ENCODE results near the gene SPTBN1.

The SPTBN1 gene

DNA sequence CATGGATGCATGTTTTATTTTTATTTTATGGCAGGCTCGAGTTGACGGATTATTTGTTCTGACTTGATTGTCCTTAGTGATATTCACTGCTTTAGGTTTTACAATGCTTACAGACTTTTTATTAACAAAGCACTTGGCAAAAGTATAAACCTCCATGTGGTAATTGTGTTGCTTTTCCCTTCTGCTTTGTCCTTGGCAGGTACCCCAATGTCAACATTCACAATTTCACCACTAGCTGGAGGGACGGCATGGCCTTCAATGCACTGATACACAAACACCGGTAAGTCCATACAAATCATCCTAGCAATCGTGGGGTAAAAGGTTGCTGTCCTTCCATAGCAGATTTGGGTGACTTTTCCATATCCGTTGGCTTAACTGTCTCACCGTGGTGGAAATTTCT, 161.3 kb downstream of the SPTBN1 start:
- DNase-seq = no peak

DNA sequence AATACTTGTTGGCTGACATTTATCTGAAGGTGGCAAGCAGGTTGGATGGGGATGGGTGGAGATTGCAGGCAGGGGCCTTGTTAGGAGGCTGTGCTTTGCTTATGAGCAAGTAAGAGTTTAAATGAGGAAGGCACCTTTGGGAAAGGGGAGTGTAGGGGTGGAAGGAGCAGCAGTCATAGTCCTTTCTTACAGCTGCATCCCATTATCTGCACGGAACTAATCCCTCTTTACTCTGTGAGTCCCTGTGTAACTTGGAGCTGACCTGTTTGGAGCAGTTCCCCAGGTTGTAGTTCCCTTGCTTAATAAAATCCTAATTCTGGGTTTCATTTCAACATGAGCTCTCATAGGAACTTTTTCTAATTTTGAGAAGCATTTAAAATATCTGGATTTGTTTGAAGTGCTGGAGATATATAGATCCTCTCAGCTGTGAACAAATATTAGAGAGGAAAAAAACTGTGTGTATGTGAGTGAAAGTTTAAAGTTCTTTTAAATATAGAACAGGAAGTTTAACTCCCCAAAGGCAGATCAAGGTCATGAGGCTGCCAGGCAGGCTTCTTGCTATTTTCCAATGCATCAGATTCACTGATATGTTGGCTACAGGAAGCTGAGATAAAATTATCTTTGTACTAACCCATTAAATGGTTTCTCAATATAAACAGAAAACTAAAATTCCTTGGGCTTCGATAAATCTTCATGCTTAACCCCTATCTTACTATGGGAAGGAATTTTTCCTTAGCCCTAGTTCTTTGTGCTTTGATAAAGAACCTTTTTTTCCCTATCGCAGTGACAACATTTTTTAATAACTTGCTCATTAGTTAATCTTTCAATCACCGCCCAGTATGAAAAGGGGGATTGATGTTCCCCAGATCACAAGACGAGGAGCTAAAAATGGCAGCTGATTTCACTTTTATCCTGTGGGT, 162.8 kb downstream of the SPTBN1 start:
- no peak for DNase-seq

DNA sequence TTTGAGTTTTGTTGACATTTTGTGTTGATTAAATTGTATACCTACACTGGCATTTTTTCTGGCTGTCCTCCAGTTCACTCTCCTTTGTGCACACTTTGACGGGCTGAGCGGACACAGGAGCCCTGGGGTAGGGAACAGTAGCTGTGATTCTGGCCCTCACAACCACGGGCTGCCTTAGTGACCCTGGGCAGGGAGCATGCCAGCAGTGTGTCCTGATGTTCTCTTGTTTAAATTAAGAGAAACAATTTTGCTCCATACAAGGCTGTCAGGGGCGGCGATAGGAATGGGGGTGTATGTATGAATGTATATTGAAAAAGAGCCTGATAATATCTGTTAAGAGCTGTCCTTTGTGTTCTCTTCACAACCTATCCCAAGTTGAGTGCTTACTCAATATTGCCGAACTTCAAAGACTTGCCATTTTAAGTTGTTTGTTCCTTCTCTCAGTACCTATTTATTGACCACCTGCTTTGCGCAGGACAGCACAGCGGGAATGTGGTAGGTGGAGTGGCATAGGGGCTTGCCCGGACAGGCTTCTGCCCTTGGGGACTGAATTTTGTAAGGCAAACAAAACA, 163.6 kb downstream of the SPTBN1 start:
- no peak for DNase-seq

DNA sequence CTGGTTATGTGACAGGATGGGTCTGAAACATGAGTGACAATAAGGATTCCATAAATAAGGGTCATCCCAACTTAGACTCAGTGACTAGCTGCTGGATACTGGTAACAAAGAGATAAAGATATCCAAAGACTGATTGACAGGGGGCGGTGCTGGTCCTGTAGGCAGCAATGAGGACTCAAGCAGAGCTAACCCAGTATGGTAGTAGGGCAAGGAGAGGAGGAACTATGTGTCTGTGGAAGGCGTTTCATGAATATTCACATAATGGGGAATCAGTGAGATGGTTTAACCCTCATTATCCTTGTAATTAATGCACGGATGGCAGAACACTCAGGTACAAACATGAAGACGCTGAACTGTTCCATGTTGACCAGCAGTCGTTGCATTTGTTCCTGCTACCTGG, 164.8 kb downstream of the SPTBN1 start:
- no peak for DNase-seq

DNA sequence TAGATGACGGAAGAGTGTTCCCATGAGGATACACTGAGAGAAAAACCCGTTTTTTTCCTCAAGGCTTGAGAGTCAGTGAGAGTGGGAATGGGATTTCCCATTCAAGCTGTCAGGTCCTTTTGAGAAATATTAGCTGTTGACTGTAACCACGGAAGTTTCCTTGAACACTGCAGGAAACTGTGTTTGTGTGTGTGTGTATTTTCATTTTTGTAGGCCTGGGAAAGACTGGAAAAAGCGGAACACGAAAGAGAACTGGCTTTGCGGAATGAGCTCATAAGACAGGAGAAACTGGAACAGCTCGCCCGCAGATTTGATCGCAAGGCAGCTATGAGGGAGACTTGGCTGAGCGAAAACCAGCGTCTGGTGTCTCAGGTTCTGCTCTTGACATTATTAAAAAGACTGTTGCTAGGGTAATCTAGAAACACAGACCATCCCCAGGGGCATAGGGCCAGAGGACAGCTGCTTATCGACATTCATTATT, 168.5 kb downstream of the SPTBN1 start:
- no peak for DNase-seq

DNA sequence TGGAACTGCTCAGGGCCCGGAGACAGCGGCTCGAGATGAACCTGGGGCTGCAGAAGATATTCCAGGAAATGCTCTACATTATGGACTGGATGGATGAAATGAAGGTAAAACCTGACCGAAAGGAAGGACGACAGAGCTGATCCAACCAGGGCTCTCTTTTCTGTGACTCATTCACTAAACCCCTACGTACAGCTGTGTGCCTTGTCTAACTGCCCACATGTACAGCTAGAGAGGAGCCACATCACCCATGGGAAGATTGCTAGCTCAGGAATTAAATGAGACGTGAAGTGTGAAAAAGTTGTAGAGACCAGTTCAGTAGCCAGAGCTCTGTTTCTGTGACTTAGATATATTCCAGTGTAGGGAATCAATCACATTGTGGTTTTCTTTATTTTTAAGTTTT, 170.0 kb downstream of the SPTBN1 start:
- DNase-seq = no peak

DNA sequence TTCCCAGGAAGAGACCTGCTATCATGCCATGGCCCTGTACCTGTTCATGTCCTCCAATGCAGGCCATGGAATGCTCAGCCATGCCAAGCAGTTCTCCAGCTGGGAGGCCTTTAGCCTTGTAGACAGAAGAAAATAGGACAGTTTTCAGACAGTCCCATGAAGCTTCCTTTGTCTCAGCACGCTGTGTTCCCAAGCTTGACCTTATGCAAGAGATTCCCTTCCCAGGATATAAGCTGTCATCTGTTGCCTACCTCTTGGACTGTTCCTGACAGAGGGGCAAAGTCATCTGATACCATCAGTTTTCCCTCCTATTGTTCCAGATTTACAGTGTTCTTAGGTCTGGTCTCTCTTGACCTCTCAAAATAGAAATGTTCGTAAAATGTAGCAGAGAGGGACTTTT, 170.8 kb downstream of the SPTBN1 start:
- DNase-seq = no peak

DNA sequence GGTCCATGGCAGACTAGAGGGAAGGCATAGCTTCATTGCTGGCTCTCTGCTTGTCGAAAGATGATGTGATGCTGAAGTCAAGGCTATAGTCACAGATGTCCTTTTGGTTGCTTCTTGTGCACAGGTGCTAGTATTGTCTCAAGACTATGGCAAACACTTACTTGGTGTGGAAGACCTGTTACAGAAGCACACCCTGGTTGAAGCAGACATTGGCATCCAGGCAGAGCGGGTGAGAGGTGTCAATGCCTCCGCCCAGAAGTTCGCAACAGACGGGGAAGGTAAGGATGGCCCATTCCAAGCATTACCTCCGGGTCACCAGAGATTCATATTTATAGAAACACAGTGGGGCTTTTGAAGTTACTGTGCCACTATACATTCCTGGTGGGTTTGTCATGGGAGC, 171.8 kb downstream of the SPTBN1 start:
- no peak for DNase-seq

DNA sequence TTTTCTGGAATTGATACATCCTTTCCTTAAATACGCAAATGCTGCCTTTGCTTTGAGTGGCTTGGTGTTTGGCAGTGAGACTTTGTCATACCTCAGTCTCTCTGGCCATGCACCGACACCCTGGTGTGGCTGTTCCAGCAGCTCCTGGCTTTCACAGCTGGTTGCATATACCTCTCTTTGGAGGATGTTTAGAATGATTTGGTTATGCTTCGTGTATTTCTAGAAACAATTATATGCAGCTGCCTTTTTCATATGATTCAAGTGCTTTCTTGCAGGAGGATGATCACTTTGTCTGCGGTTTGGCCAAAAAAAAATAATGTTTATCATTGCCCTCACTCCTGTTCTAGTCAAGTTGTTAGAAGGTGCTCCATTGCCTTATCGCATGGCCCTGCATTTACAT, 172.3 kb downstream of the SPTBN1 start:
- DNase-seq = no peak

DNA sequence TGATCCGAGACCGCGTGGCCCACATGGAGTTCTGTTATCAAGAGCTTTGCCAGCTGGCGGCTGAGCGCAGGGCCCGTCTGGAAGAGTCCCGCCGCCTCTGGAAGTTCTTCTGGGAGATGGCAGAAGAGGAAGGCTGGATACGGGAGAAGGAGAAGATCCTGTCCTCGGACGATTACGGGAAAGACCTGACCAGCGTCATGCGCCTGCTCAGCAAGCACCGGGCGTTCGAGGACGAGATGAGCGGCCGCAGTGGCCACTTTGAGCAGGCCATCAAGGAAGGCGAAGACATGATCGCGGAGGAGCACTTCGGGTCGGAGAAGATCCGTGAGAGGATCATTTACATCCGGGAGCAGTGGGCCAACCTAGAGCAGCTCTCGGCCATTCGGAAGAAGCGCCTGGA, 172.8 kb downstream of the SPTBN1 start:
- no peak for DNase-seq

DNA sequence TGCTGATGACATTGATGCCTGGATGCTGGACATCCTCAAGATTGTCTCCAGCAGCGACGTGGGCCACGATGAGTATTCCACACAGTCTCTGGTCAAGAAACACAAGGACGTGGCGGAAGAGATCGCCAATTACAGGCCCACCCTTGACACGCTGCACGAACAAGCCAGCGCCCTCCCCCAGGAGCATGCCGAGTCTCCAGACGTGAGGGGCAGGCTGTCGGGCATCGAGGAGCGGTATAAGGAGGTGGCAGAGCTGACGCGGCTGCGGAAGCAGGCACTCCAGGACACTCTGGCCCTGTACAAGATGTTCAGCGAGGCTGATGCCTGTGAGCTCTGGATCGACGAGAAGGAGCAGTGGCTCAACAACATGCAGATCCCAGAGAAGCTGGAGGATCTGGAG, 173.3 kb downstream of the SPTBN1 start:
- no peak for DNase-seq

DNA sequence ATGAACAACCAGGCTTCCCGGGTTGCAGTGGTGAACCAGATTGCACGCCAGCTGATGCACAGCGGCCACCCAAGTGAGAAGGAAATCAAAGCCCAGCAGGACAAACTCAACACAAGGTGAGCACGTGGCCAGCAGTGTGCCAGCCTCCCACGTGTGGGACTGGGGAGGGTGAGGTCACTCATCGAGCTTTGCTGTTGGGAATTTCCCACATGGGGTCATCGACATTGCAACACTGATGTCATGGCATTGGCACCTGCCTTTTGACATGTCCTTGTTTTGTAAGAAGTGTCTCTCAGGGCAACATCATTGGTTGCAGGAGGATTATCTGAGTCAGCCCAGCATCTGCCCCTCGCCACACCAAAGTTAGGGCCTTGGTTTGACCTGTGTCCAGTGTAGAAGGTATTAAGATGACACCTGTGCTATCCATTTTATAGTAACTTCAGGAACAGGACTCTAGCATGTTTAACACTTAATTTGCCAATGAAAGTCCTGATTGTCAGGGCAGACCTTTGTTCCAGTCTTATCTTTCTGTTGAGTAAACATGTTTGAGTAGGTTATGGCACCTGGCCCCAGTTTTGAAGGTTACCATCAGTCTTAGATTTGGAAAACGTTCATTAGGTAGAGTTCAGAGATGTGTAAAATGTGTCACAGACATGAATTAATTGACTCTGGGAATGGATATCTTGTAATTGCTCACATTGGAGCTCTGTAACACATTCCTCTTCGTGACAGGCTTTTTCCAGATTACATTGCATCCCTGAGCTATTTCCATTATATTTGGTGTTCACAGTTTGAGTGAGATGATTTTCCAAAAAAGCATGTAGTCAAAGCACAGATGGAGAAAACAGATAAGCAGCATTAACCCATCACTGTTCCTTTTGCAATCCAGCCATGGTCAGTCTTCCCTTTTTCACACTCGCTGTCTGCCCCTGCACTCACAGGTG, 174.1 kb downstream of the SPTBN1 start:
- no peak for DNase-seq

DNA sequence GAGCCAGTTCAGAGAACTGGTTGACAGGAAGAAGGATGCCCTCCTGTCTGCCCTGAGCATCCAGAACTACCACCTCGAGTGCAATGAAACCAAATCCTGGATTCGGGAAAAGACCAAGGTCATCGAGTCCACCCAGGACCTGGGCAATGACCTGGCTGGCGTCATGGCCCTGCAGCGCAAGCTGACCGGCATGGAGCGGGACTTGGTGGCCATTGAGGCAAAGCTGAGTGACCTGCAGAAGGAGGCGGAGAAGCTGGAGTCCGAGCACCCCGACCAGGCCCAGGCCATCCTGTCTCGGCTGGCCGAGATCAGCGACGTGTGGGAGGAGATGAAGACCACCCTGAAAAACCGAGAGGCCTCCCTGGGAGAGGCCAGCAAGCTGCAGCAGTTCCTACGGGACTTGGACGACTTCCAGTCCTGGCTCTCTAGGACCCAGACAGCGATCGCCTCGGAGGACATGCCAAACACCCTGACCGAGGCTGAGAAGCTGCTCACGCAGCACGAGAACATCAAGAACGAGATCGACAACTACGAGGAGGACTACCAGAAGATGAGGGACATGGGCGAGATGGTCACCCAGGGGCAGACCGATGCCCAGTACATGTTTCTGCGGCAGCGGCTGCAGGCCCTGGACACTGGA, 174.9 kb downstream of the SPTBN1 start:
- no peak for DNase-seq

DNA sequence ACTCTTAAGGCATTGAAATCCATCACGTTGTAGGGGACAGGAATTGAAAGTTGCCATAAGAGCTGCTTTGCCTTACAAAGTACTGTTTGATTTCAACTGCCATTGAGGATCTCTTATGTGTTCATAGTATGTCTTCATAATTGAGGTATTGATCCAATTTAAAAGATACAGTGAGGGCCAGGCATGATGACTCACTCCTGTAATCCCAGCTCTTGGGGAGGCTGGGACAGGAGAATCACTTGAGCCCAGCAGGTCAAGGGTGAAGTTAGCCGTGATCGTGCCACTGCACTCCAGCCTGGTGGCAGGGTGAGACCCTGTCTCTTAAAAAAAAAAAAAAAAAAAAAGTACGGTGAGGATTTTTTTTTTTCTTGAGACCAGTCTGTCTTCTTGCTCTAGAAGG, 175.6 kb downstream of the SPTBN1 start:
- no peak for DNase-seq

DNA sequence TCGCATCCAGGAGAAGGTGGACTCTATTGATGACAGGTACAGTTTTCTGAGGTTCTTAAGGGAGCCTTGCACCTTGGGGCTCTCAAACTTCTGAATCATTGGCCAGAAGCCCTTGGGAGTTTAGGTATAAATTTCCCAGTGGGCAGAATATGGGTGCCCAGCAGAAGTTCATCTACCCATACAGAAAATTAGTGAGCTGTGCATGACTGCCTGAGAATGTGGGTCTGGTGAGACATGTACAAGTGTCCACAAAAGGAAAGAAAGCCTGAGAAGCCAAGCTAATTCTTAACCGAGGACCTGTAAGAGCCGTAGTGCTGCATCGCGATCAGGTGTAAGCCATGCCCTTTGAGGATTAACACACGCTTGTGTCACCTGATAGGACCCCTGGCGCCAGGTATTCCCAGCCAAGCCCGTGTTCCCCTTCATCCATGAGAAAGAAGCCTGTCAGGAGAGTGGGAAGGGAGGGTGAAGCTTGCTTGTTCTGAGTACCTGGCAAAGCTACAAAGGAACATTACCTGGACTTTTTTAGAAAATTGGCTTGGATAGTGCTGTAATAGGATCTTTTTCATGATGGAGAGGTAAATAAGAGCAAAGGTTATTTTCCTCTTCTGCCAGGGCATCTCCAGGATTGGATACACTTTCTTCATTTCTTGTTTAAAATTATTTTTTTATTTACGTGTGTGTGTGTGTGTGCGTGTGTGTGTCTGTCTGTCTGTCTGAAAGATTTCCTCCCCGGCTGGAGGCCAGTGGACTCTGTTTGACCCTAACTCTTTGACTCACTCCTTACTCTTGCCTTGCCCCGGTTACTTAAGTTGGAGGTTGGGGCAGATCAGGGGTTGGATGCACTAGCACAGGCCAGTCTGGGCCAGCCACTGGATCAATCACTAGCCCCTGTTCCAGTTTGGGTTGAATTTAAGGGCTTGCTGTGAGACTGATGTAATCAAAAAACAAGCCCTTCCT, 176.9 kb downstream of the SPTBN1 start:
- DNase-seq = no peak

DNA sequence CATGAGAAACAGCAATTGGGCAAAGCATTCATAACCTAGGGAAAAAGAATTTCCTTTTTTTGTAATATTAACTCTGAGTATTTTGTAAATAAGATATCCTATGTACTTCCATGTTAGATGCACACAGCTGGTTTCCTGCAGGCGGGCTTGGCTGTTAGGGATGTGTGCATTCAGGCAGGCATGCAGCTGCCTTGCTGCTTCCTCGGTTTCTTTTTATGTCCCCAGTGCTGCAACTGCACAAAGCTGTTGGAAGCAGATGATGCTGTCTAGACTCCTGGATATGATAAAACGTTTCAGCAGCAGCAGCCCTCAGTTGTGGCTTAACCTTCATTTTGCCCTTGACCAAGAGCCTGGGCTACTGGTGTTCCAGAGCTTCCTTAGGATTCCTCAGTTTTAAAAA, 177.9 kb downstream of the SPTBN1 start:
- DNase-seq = no peak

DNA sequence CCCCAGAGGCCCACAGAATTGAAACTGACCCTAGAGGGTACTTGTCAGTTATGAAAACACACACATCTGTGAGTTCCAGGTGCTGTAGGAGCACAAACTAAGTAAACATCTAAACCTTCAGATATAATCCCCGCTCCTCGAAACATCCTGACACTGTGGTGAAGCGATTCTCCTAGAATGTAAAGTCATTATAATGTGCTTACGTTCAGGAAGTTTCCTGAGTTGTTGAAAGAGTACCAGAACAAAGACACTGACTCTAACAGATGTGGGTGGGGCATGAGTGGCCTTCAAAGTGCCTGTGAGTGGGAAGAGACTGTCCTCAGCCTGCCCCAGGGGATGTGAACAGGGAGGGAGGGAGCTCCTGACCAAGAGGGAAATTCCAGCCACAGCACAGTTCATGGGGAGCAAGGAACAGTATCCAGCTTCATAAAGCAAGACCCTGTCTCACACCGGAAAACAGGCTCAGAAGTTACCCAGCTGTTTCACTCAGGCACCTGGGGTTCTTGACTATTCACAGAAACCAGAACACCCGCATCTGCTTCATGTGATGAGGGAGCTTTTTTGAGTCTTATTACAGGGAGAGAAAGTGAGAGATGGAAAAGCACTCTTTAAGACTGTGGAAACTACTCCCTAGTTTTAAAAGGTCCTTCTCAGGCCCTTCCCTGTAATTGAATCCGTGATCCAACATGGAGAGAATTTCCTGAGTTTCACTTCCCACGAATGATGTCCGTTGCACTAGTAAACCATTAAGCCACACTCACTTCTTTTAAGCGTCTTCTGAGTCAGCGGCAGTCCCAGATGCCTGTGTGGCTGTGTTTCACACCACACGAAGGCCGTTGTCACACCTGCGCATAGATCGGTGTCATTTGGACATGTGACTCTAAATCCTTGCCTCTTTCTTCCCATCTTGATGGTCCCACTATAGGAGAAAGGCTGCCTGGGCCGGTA, 178.7 kb downstream of the SPTBN1 start:
- no peak for DNase-seq

DNA sequence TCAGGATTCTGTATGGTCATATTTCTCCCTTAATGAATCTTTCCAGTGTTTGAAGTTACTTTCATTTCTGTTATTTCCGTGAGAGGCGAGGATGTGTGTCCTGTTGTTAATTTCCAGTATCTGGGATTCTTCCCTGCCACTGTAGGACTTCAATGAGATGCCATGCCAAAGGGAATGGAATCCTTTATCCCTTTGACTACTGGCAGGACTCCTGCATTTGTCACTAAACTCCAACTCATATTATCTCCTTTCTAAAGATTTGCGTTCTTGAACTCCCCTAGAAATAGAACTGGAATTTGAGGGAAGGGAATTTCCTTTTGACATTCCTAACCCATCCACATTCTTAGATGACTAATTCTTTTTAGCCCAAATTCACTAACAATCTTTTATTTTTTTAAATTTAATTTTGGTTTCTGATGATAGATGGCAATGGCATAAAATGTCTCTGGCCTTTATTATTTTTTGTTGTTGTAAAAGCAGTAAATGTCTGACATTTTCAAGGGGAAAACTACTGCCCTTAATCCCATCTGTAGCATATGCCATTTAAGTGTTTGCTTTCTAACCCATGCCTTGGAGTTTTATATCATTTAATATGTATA, 179.5 kb downstream of the SPTBN1 start:
- DNase-seq = no peak

DNA sequence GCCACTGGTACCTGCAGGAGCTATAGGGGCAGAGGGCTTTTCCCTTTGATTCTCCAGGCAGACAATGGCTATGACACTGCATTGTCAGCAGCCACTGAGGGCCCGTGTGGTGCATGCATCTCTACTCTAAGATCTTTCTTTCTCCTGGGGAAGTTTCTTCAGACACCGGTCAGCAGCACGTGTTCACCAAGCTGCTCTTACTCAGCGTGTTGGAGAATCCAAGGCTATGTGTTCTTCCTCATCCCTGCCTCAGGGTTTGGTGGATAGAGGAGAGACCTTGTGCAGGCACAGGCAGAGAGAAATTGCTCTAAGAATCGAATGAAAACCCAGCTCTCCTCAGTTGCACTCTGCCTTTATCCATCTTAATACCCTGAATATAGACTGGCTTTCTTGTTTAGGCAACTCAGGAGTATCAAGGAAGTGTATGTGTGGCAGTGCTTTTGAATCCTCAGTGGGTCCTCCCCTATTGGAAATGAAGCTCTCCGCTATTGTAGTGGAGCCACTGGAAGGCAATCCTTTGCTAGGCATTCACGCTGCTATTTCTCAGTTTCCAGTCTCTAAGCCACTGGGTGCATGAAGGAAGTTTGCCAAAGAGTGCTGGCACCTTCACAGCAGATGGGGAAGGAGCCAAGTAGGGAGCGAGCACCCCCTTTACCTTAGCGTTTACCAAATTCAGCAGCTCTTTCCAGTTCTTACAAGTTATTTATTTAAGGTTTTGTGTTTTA, 180.4 kb downstream of the SPTBN1 start:
- no peak for DNase-seq

All from KG1 (cell line).